OCI-LY7 (cell line): ENCODE data around the gene HDAC9. TPM values are rescaled to one million over a fixed set of nuclear protein-coding genes. Genes with fewer than 3 reads are reported as not detected.

ENCODE experiments used
- BruUV-seq: library from RNA; stranded (reverse); fragments of 400-500 nt; replicated peaks from 2 replicates; lab custom pipeline; 2021; lab: Mats Ljungman, UMichigan
- CTCF ChIA-PET: fragments of 300-600 bp; sonication (Branson Sonifier 250); formaldehyde crosslinking; loops from one replicate; lab custom pipeline; 2022; ENCODE audit warnings: antibody characterized with exemption; ENCODE audit not compliant: unreplicated experiment; lab: Charles Lee
- POLR2A ChIA-PET: fragments of 300-600 bp; sonication (Branson Sonifier 250); formaldehyde crosslinking; loops from one replicate; lab custom pipeline; 2022; ENCODE audit warnings: antibody characterized with exemption; lab: Charles Lee
- DNase-seq: peaks from one replicate; pipeline ENCODE4 v3.0.0-alpha.2; 2015; ENCODE audit warnings: low spot score
- H2AFZ ChIP-seq: fragments of 200-600 bp; sonication (generic), shearing (Covaris generic); 2 replicates; pipeline ENCODE4 v1.6.1; 2014; ENCODE audit warnings: mild to moderate bottlenecking, antibody characterized with exemption, low read length, moderate library complexity
- H3K27ac ChIP-seq: fragments of 200-600 bp; sonication (generic); 2 replicates; pipeline ENCODE4 v1.5.1; 2014; ENCODE audit warnings: mixed run types, low read depth, mild to moderate bottlenecking, moderate library complexity, low read length, inconsistent platforms; ENCODE audit not compliant: poor library complexity, severe bottlenecking
- H3K36me3 ChIP-seq: fragments of 200-600 bp; sonication (generic); 2 replicates; pipeline ENCODE4 v1.6.1; 2014; ENCODE audit warnings: mild to moderate bottlenecking, antibody characterized with exemption, low read length, moderate library complexity, mixed read lengths; ENCODE audit not compliant: insufficient read depth
- H3K4me1 ChIP-seq: fragments of 200-600 bp; sonication (generic); 2 replicates; pipeline ENCODE4 v1.5.1; 2014; ENCODE audit warnings: mild to moderate bottlenecking, low read length; ENCODE audit not compliant: insufficient read depth, poor library complexity, severe bottlenecking
- H3K4me2 ChIP-seq: fragments of 200-600 bp; sonication (generic); 2 replicates; pipeline ENCODE4 v1.6.1; 2014; ENCODE audit warnings: mild to moderate bottlenecking, low read length
- H3K4me3 ChIP-seq: fragments of 200-600 bp; sonication (generic); 2 replicates; pipeline ENCODE4 v1.5.1; 2014; ENCODE audit warnings: mild to moderate bottlenecking, low read depth, low read length; ENCODE audit not compliant: poor library complexity, severe bottlenecking
- H3K79me2 ChIP-seq: fragments of 200-600 bp; sonication (generic); 2 replicates; pipeline ENCODE4 v1.6.1; 2016; ENCODE audit warnings: low read depth, mild to moderate bottlenecking, low read length, moderate library complexity, mixed read lengths; ENCODE audit not compliant: insufficient read depth
- H3K9me2 ChIP-seq: fragments of 200-600 bp; sonication (generic); 2 replicates; pipeline ENCODE4 v1.6.1; 2016; ENCODE audit warnings: mild to moderate bottlenecking, low read length, mixed read lengths; ENCODE audit not compliant: insufficient read depth
- H3K9me3 ChIP-seq: fragments of 200-600 bp; sonication (generic); 2 replicates; pipeline ENCODE4 v1.6.1; 2014; ENCODE audit warnings: mild to moderate bottlenecking, mixed run types, low read length, mixed read lengths
- H4K20me1 ChIP-seq: fragments of 200-600 bp; sonication (generic); 2 replicates; pipeline ENCODE4 v1.6.1; 2014; ENCODE audit warnings: mild to moderate bottlenecking, antibody characterized with exemption, low read length, moderate library complexity, mixed read lengths; ENCODE audit not compliant: insufficient read depth
- EZH2phosphoT487 ChIP-seq: fragments of 200-600 bp; sonication (generic); IDR thresholded peaks from 2 replicates; pipeline ENCODE4 v1.6.1; 2018; ENCODE audit warnings: low read depth, borderline replicate concordance, mild to moderate bottlenecking, mixed run types, antibody characterized with exemption, low read length, moderate library complexity, mixed read lengths
- intact Hi-C: fragments of 100-400 bp; cut with micrococcal nuclease; formaldehyde crosslinking; loops from one replicate; pipeline ENCODE4 v1.10.0; 2022; ENCODE audit not compliant: unreplicated experiment
- total RNA-seq, 2 experiments: library from RNA; depleted of rRNA in 1 of 2; stranded (reverse); fragments of >200 nt in 1 of 2; shearing (Covaris generic) in 1 of 2; gene quantifications; 2 replicates each; pipeline ENCODE4 v1.2.3, GENCODE V29; 2014 to 2022
- TF ChIP-seq, protein P1 (sequence below): fragments of 200-600 bp; sonication (generic); conservative IDR thresholded peaks from 2 replicates; pipeline ENCODE4 v1.5.1; 2014; ENCODE audit warnings: mild to moderate bottlenecking, antibody characterized with exemption, low read length, moderate library complexity, mixed read lengths

Gene HDAC9
- total RNA-seq, 2 experiments from 2014 or later, result 58.8 to 91.7 TPM

DNA sequence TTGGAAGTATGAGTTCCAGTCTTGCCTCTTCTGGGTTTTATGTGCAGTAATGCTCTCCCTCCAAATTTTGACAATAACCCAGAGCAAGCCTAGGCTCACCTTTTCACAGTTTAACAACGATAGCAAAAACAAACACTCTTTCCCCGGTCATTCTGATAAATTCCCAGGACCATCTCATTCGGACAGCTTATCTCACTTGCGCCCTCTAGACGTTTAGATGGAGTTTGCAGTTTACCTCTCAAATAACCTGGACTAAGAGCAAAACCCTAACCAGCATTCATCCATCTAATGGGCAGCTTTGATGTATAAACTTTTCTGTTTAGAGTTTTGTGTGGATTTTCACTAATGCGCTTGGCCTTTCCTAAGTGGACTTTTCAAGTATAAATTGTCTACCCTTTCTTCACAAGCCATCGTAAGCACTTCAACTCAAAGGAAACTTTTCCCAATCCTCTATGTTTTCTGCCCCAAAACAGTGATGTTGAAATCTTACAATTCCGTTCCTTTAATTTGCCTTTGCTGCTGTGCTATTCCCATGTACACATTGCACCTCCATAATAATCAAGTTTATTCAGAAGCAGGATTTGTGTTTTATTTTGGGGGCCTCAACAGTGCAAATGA, 114.9 kb downstream of the HDAC9 start:
- Histone ChIP-seq H3K27ac (no peak overlapping the region), H3K36me3 (peaks cover 73% of the 10 kb centered on the region), H3K9me3 (peaks cover under 1% of the 10 kb centered on the region; the same call in 1 of the 2 replicates), H2AFZ (no peak overlapping the region), H3K9me2 (no peaks in the 10 kb centered on the region), H4K20me1 (no peaks in the 10 kb centered on the region), H3K4me2 (no peak overlapping the region), H3K4me3 (no peak overlapping the region), H3K79me2 (no peaks in the 10 kb centered on the region), H3K4me1 (no peaks in the 10 kb centered on the region)
- intact Hi-C loops, result no loop called here
- BruUV-seq, result no TSS peak
- DNase-seq, result peak; percentile 46
- POLR2A ChIA-PET, result interaction anchor here (1.1 kb wide), 1 partner anchor 27 kb away, joined by 3 read pairs; no protein-coding TSS in a partner anchor
- TF ChIP-seq, protein P1, sequence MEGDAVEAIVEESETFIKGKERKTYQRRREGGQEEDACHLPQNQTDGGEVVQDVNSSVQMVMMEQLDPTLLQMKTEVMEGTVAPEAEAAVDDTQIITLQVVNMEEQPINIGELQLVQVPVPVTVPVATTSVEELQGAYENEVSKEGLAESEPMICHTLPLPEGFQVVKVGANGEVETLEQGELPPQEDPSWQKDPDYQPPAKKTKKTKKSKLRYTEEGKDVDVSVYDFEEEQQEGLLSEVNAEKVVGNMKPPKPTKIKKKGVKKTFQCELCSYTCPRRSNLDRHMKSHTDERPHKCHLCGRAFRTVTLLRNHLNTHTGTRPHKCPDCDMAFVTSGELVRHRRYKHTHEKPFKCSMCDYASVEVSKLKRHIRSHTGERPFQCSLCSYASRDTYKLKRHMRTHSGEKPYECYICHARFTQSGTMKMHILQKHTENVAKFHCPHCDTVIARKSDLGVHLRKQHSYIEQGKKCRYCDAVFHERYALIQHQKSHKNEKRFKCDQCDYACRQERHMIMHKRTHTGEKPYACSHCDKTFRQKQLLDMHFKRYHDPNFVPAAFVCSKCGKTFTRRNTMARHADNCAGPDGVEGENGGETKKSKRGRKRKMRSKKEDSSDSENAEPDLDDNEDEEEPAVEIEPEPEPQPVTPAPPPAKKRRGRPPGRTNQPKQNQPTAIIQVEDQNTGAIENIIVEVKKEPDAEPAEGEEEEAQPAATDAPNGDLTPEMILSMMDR, result peak; percentile 87
- no peak for TF ChIP-seq EZH2phosphoT487
- CTCF ChIA-PET, result no interaction called here

DNA sequence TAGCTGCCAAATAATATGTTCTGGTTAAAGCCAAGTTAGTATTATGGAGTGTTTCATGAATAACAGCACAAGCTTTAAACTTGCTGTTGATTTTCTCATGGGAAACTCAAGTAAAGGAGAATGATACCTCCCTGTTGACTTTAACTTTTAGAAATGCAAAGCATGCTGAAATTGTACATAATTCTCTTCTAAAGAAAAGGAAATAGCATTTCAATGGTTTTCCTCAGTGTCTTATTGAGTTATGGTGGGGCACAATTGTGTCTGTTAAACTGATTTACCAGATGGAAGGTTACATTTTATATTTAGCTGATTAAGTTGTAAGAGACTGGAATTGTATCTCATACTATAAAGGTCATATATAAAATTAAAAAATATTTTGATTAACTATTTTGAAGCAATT, 119.3 kb downstream of the HDAC9 start:
- intact Hi-C loops, result loop anchor here (5.0 kb wide), 1 partner anchor 258 kb away; no protein-coding TSS in a partner anchor
- BruUV-seq, result no TSS peak
- no peak for TF ChIP-seq EZH2phosphoT487
- TF ChIP-seq, protein P1, result no peak
- DNase-seq, result no peak
- Histone ChIP-seq H3K4me3 (no peak overlapping the region), H4K20me1 (no peaks in the 10 kb centered on the region), H3K4me2 (no peak overlapping the region), H3K4me1 (no peaks in the 10 kb centered on the region), H3K27ac (no peak overlapping the region), H3K9me2 (no peaks in the 10 kb centered on the region), H3K36me3 (peaks cover 72% of the 10 kb centered on the region), H3K9me3 (no peaks in the 10 kb centered on the region), H3K79me2 (no peaks in the 10 kb centered on the region), H2AFZ (no peak overlapping the region)
- ChIA-PET POLR2A (interaction anchor here (0.8 kb wide), 1 partner anchor 10 kb away, joined by 4 read pairs; no protein-coding TSS in a partner anchor), CTCF (no interaction called here)

GRCh38 chr7:18619311-18619710, 123.8 kb downstream of the HDAC9 start:
- POLR2A ChIA-PET, result no interaction called here
- Histone ChIP-seq H4K20me1 (no peaks in the 10 kb centered on the region), H3K9me2 (no peaks in the 10 kb centered on the region; the same call in 1 of the 2 replicates), H3K4me3 (no peak overlapping the region), H3K4me1 (no peaks in the 10 kb centered on the region), H3K9me3 (no peaks in the 10 kb centered on the region), H3K79me2 (no peaks in the 10 kb centered on the region), H3K4me2 (no peak overlapping the region), H2AFZ (no peak overlapping the region), H3K27ac (no peak overlapping the region), H3K36me3 (peaks cover 68% of the 10 kb centered on the region)
- DNase-seq, result no peak
- CTCF ChIA-PET, result no interaction called here
- BruUV-seq, result no TSS peak
- intact Hi-C loops, result loop anchor here (5.0 kb wide), 1 partner anchor 262 kb away; no protein-coding TSS in a partner anchor
- no peak for TF ChIP-seq EZH2phosphoT487
- TF ChIP-seq, protein P1, result no peak
